GM06990 (cell line): ENCODE measurements around the gene MSMP.

Experiments used
- DNase-seq: peaks from one replicate; pipeline ENCODE4 v3.0.0-alpha.2; 2011; ENCODE audit not compliant: insufficient read length; ENCODE audit errors: extremely low read depth
- H3K27me3 ChIP-seq: replicated peaks from 2 replicates; pipeline ENCODE4 v1.6.0; 2011; ENCODE audit warnings: low read length; ENCODE audit not compliant: control insufficient read depth, insufficient read depth
- H3K36me3 ChIP-seq: 2 replicates; pipeline ENCODE4 v1.5.1; 2011; ENCODE audit warnings: low read length; ENCODE audit not compliant: control insufficient read depth, insufficient read depth
- H3K4me3 ChIP-seq: replicated peaks from 2 replicates; pipeline ENCODE4 v1.5.1; 2011; ENCODE audit warnings: low read depth, mild to moderate bottlenecking, control low read depth, low read length
- CTCF ChIP-seq: IDR thresholded peaks from 2 replicates; pipeline ENCODE4 v1.5.1; 2011; ENCODE audit warnings: low read length, control low read depth, mild to moderate bottlenecking, inconsistent platforms; ENCODE audit not compliant: insufficient read depth, poor library complexity, severe bottlenecking

MSMP gene

GRCh38 chr9:35703906-35704672 is 50.0 kb downstream of the MSMP start:
- TF ChIP-seq CTCF: no peak
- H3K27me3 ChIP-seq: no peaks in the 10 kb centered on the region
- H3K36me3 ChIP-seq: peaks cover 70% of the 10 kb centered on the region
- no peak overlapping the region for H3K4me3 ChIP-seq
- no peak for DNase-seq
